Astrocyte (in vitro differentiated cells and primary cell): Measurements from ENCODE around the gene LAS1L. TPM values are rescaled to one million over a fixed set of nuclear protein-coding genes. Genes with fewer than 3 reads are reported as not detected.
A peak's percentile ranks its signal among the peaks of the same experiment; 100 is the strongest.

Source experiments
- DNase-seq: peaks from one replicate; pipeline ENCODE4 v3.0.0-alpha.2; 2010; ENCODE audit warnings: low read depth
- FAIRE-seq: peaks from 2 replicates; lab custom pipeline; 2011; peaks lifted over from hg19 to GRCh38; lab: Jason Lieb, UNC
- H2AFZ ChIP-seq: 2 replicates; pipeline ENCODE4 v1.6.0; 2012; ENCODE audit warnings: low read depth, low read length, inconsistent platforms
- H3K27ac ChIP-seq: 2 replicates; pipeline ENCODE4 v1.5.1; 2011; ENCODE audit warnings: low read depth, low read length, inconsistent platforms
- H3K27me3 ChIP-seq: 2 replicates; pipeline ENCODE4 v1.6.0; 2011; ENCODE audit warnings: low read length, inconsistent platforms; ENCODE audit not compliant: insufficient read depth
- H3K36me3 ChIP-seq: 2 replicates; pipeline ENCODE4 v1.5.1; 2011; ENCODE audit warnings: low read length, inconsistent platforms; ENCODE audit not compliant: insufficient read depth
- H3K4me1 ChIP-seq: 2 replicates; pipeline ENCODE4 v1.5.1; 2011; ENCODE audit warnings: low read length, inconsistent platforms; ENCODE audit not compliant: insufficient read depth
- H3K4me2 ChIP-seq: 2 replicates; pipeline ENCODE4 v1.6.0; 2012; ENCODE audit warnings: low read length, inconsistent platforms
- H3K4me3 ChIP-seq: 2 replicates; pipeline ENCODE4 v1.5.1; 2011; ENCODE audit warnings: low read depth, mild to moderate bottlenecking, low read length, inconsistent platforms; ENCODE audit not compliant: insufficient read depth
- H3K79me2 ChIP-seq: 2 replicates; pipeline ENCODE4 v1.6.0; 2012; ENCODE audit warnings: mild to moderate bottlenecking, low read length, inconsistent platforms; ENCODE audit not compliant: insufficient read depth
- H3K9ac ChIP-seq: 2 replicates; pipeline ENCODE4 v1.6.0; 2012; ENCODE audit warnings: mild to moderate bottlenecking, low read length, inconsistent platforms
- H3K9me3 ChIP-seq: 2 replicates; pipeline ENCODE4 v1.5.1; 2012; ENCODE audit warnings: low read depth, mild to moderate bottlenecking, low read length, inconsistent platforms; ENCODE audit not compliant: insufficient read depth
- H4K20me1 ChIP-seq: 2 replicates; pipeline ENCODE4 v1.6.0; 2012; ENCODE audit warnings: low read length, inconsistent platforms; ENCODE audit not compliant: insufficient read depth
- H3K27ac Mint-ChIP-seq: one replicate; pipeline ENCODE4 v1.8.0; 2021; ENCODE audit warnings: mild to moderate bottlenecking, mixed read lengths; ENCODE audit not compliant: unreplicated experiment
- H3K27me3 Mint-ChIP-seq: one replicate; pipeline ENCODE4 v1.8.0; 2021; ENCODE audit warnings: low read depth, mixed read lengths; ENCODE audit not compliant: unreplicated experiment
- H3K36me3 Mint-ChIP-seq: one replicate; pipeline ENCODE4 v1.8.0; 2021; ENCODE audit warnings: low read depth, mixed read lengths; ENCODE audit not compliant: unreplicated experiment
- H3K4me1 Mint-ChIP-seq: one replicate; pipeline ENCODE4 v1.8.0; 2021; ENCODE audit warnings: low read depth, mixed read lengths; ENCODE audit not compliant: unreplicated experiment
- H3K4me3 Mint-ChIP-seq: one replicate; pipeline ENCODE4 v1.8.0; 2021; ENCODE audit warnings: mild to moderate bottlenecking, moderate library complexity, mixed read lengths; ENCODE audit not compliant: unreplicated experiment
- H3K9me3 Mint-ChIP-seq: one replicate; pipeline ENCODE4 v1.8.0; 2021; ENCODE audit warnings: mild to moderate bottlenecking, mixed read lengths; ENCODE audit not compliant: unreplicated experiment
- EZH2 ChIP-seq: IDR thresholded peaks from 2 replicates; pipeline ENCODE4 v1.6.1; 2012; ENCODE audit warnings: mild to moderate bottlenecking, low read length, inconsistent platforms; ENCODE audit not compliant: insufficient read depth
- total RNA-seq: library from RNA; stranded (reverse); gene quantifications from 2 replicates; pipeline ENCODE4 v1.2.1, GENCODE V29; 2021
- TF ChIP-seq, protein P1 (sequence below): IDR thresholded peaks from 2 replicates; pipeline ENCODE4 v1.5.1; 2011; ENCODE audit warnings: low read depth, mild to moderate bottlenecking, inconsistent platforms, low read length, moderate library complexity; ENCODE audit not compliant: insufficient read depth

Gene LAS1L
- total RNA-seq, 1 donor from 2014 or later, result 35.4 TPM

DNA sequence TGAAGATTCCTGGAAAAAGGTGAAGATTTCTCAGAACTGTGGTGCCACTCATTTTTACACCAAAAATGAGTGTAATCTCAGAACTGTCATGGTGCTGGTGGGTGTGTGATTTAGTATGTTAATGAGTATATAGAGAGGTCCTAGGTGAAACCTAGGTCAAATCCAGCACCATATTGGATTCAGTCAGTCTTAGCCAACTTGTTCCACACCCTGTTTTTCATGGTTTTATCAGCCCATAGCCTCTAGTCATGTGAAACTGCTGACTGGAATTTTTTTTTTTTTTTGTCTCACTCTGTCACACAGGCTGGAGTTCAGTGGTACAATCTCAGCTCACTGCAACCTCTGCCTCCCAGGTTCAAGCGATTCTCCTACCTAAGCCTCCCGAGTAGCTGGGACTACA, 58.0 kb downstream of the LAS1L start:
- Histone ChIP-seq H3K79me2 (no peaks in the 10 kb centered on the region), H3K4me3 (no peak overlapping the region), H3K4me1 (no peaks in the 10 kb centered on the region), H2AFZ (no peak overlapping the region), H3K27ac (no peak overlapping the region), H3K9me3 (no peaks in the 10 kb centered on the region), H3K4me2 (no peak overlapping the region), H3K9ac (no peak overlapping the region), H4K20me1 (no peaks in the 10 kb centered on the region), H3K36me3 (no peaks in the 10 kb centered on the region), H3K27me3 (no peaks in the 10 kb centered on the region)
- Mint-ChIP-seq H3K4me1 (peaks cover 3% of the 10 kb centered on the region), H3K4me3 (no peak overlapping the region), H3K27ac (no peak overlapping the region), H3K9me3 (peaks cover 2% of the 10 kb centered on the region), H3K27me3 (no peaks in the 10 kb centered on the region), H3K36me3 (peaks cover 2% of the 10 kb centered on the region)
- TF ChIP-seq, protein P1, sequence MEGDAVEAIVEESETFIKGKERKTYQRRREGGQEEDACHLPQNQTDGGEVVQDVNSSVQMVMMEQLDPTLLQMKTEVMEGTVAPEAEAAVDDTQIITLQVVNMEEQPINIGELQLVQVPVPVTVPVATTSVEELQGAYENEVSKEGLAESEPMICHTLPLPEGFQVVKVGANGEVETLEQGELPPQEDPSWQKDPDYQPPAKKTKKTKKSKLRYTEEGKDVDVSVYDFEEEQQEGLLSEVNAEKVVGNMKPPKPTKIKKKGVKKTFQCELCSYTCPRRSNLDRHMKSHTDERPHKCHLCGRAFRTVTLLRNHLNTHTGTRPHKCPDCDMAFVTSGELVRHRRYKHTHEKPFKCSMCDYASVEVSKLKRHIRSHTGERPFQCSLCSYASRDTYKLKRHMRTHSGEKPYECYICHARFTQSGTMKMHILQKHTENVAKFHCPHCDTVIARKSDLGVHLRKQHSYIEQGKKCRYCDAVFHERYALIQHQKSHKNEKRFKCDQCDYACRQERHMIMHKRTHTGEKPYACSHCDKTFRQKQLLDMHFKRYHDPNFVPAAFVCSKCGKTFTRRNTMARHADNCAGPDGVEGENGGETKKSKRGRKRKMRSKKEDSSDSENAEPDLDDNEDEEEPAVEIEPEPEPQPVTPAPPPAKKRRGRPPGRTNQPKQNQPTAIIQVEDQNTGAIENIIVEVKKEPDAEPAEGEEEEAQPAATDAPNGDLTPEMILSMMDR, result no peak
- TF ChIP-seq EZH2, result no peak
- FAIRE-seq (no peak), DNase-seq (no peak)

DNA sequence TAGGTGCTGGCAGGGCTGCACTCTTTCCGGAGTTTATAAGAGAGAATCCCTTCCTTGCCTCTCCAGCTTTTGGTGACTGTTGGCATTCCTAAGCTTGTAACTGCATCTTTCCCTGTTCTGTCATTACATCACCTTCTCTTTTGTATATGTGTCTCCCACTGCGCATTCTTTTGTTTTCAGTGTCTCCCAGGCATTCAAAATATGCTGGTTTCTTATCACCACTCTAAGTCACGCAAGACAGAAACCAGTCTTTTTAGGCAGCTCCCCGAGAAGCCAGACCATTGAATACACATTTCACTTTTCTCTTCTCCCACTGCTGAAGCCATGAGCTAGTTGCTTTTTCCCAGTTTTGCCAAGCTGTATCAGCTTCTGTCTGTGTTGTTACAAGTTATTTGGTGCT, 71.0 kb downstream of the LAS1L start:
- no peaks in the 10 kb centered on the region for H3K27me3 ChIP-seq
- peak overlapping the region; percentile 62 for H3K9ac ChIP-seq
- DNase-seq (peak; percentile 39), FAIRE-seq (peak; percentile 90)
- no peak overlapping the region for H3K4me3 ChIP-seq
- H3K27ac Mint-ChIP-seq, result peak overlapping the region; percentile 99
- no peaks in the 10 kb centered on the region for H3K9me3 ChIP-seq
- H4K20me1 ChIP-seq, result no peaks in the 10 kb centered on the region
- peaks cover 3% of the 10 kb centered on the region for H3K4me1 Mint-ChIP-seq
- H2AFZ ChIP-seq, result no peak overlapping the region
- H3K36me3 Mint-ChIP-seq, result no peaks in the 10 kb centered on the region
- no peaks in the 10 kb centered on the region for H3K79me2 ChIP-seq
- TF ChIP-seq, protein P1, result no peak
- no peak for TF ChIP-seq EZH2
- H3K9me3 Mint-ChIP-seq, result peaks cover 3% of the 10 kb centered on the region
- H3K27ac ChIP-seq, result peak overlapping the region; percentile 63
- peak overlapping the region; percentile 52 for H3K4me2 ChIP-seq
- H3K27me3 Mint-ChIP-seq, result no peaks in the 10 kb centered on the region
- H3K36me3 ChIP-seq, result no peaks in the 10 kb centered on the region
- peak overlapping the region; percentile 41 for H3K4me3 Mint-ChIP-seq
- H3K4me1 ChIP-seq, result no peaks in the 10 kb centered on the region

Other genes with a start within 250 kb of the LAS1L start
- gene MSN, start 132.9 kb upstream of the LAS1L start, total RNA-seq, result 356 and 369 TPM in 2 replicates